ENCODE data around the gene PICALM. TPM values are rescaled to one million over a fixed set of nuclear protein-coding genes. Genes with fewer than 3 reads are reported as not detected.

Gene PICALM
- total and polyA plus RNA-seq, 2 of the 4 experiments (the other 2 are of a cell fraction), result 235 to 453 TPM

DNA sequence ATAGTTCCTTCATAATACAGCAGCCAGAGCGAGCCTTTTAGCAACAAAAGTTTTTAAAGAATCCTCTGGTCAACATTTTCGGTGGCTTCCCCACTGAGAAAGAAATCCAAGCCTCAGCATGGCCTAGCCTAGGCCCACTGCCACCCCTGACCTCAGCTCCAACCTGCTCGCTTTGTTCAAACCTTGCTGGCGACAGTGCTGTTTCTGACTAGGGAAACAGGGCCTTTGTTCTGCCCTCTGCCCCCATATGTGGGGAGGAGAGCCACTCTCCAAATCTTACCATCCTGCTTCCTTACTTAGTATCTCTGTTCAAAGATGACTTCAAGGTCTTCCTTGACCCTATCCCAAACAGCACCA lies 117.9 kb downstream of the PICALM start:
- no peak overlapping the region for H4K91ac ChIP-seq (ENCODE audit: insufficient read depth, low read depth, low read length)
- POLR2A ChIA-PET (ENCODE audit: unreplicated experiment), result no interaction called here
- DNase-seq (no peak), ATAC-seq (ENCODE audit: low read depth) (no peak)
- H4K5ac ChIP-seq (ENCODE audit: low read depth, low read length), result no peak overlapping the region
- H3K14ac ChIP-seq (replicated peaks; ENCODE audit: low read depth, low read length), result no peak overlapping the region
- no peak overlapping the region for H2AFZ ChIP-seq (replicated peaks; ENCODE audit: low read length, poor library complexity)
- H3K4ac ChIP-seq (ENCODE audit: low read depth, low read length), result no peak overlapping the region
- H3K56ac ChIP-seq (ENCODE audit: extremely low read depth, insufficient read depth, low read length), result no peak overlapping the region
- no peak for TF ChIP-seq MAFK (IDR thresholded peaks at IDR 0.05; ENCODE audit: low read depth, low read length)
- TF ChIP-seq SMC3 (IDR thresholded peaks at IDR 0.05; ENCODE audit: low read depth, low read length), result no peak
- no peak for TF ChIP-seq MAZ (IDR thresholded peaks at IDR 0.05; ENCODE audit: borderline replicate concordance, low read depth, low read length)
- no peak for TF ChIP-seq CEBPB (IDR thresholded peaks at IDR 0.05; ENCODE audit: low read depth, low read length)
- no peak for TF ChIP-seq RCOR1 (IDR thresholded peaks at IDR 0.05; ENCODE audit: insufficient replicate concordance, low read length)
- TF ChIP-seq, protein P1, sequence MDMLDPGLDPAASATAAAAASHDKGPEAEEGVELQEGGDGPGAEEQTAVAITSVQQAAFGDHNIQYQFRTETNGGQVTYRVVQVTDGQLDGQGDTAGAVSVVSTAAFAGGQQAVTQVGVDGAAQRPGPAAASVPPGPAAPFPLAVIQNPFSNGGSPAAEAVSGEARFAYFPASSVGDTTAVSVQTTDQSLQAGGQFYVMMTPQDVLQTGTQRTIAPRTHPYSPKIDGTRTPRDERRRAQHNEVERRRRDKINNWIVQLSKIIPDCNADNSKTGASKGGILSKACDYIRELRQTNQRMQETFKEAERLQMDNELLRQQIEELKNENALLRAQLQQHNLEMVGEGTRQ (IDR thresholded peaks at IDR 0.05; ENCODE audit: low read depth, low read length), result no peak
- no peak for TF ChIP-seq NFE2L2 (IDR thresholded peaks at IDR 0.05; ENCODE audit: low read depth, low read length)
- no peak for TF ChIP-seq RAD21 (IDR thresholded peaks at IDR 0.05; ENCODE audit: low read length)
- no peak for TF ChIP-seq MXI1 (IDR thresholded peaks at IDR 0.05; ENCODE audit: borderline replicate concordance, low read depth, low read length)
- no peak for TF ChIP-seq FOS (IDR thresholded peaks at IDR 0.05; ENCODE audit: low read depth, low read length)
- TF ChIP-seq CHD1 (IDR thresholded peaks at IDR 0.05; ENCODE audit: low read depth, low read length), result no peak
- TF ChIP-seq POLR2A (IDR thresholded peaks at IDR 0.05; ENCODE audit: low read depth, low read length), result no peak
- TF ChIP-seq BHLHE40 (IDR thresholded peaks at IDR 0.05; ENCODE audit: low read depth, low read length), result no peak
- TF ChIP-seq, protein P2, sequence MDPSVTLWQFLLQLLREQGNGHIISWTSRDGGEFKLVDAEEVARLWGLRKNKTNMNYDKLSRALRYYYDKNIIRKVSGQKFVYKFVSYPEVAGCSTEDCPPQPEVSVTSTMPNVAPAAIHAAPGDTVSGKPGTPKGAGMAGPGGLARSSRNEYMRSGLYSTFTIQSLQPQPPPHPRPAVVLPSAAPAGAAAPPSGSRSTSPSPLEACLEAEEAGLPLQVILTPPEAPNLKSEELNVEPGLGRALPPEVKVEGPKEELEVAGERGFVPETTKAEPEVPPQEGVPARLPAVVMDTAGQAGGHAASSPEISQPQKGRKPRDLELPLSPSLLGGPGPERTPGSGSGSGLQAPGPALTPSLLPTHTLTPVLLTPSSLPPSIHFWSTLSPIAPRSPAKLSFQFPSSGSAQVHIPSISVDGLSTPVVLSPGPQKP (IDR thresholded peaks at IDR 0.05; ENCODE audit: borderline replicate concordance, low read depth, low read length), result no peak
- in situ Hi-C loops (cut with MboI; ENCODE audit: low sequenced_read_pairs) (no loop called here), dilution Hi-C loops (cut with HindIII; ENCODE audit: low sequenced_read_pairs, unreplicated experiment) (no loop called here), intact Hi-C loops (cut with micrococcal nuclease) (no loop called here)
- H3K9ac ChIP-seq (ENCODE audit: low read depth, low read length), result no peak overlapping the region
- no peak overlapping the region for H4K8ac ChIP-seq (ENCODE audit: low read depth in 2 of 2, low read length in 2 of 2)
- peaks cover 3% of the 10 kb centered on the region for H3K36me3 ChIP-seq (ENCODE audit: control insufficient read depth, insufficient read depth, low read length)
- 100% methylated on average over 1 of the region's 4 CpGs; no CpG with 5 or more reads in 1 of the 2 experiments for WGBS, 2 experiments (ENCODE audit: extremely low coverage in 2 of 2, insufficient read length in 1 of 2)
- H2BK120ac ChIP-seq (ENCODE audit: low read depth, low read length), result no peak overlapping the region
- no peak overlapping the region for H3K4me3 ChIP-seq (ENCODE audit: insufficient read depth, low read depth, low read length)
- H3K23ac ChIP-seq (ENCODE audit: low read depth, low read length), result no peak overlapping the region
- H2BK15ac ChIP-seq (ENCODE audit: low read depth, low read length), result no peak overlapping the region
- no peak overlapping the region for H3K27ac ChIP-seq (ENCODE audit: insufficient read depth, low read length)
- H4K20me1 ChIP-seq (ENCODE audit: insufficient read depth, low read length), result peaks cover 10% of the 10 kb centered on the region; the same call in 1 of the 2 replicates
- H3K4me1 ChIP-seq (ENCODE audit: control insufficient read depth, insufficient read depth, low read length), result peaks cover 11% of the 10 kb centered on the region
- no peak overlapping the region for H2AK5ac ChIP-seq (ENCODE audit: low read depth, low read length)
- no peaks in the 10 kb centered on the region for H3K9me3 ChIP-seq (ENCODE audit: control insufficient read depth, insufficient read depth, low read length)
- BruUV-seq (replicated peaks), result no TSS peak
- no peak overlapping the region for H3K4me2 ChIP-seq (ENCODE audit: low read depth, low read length)
- no peak overlapping the region for H2BK5ac ChIP-seq (ENCODE audit: low read depth, low read length, poor library complexity, severe bottlenecking)
- no peak overlapping the region for H2AK9ac ChIP-seq (replicated peaks; ENCODE audit: low read depth, low read length, poor library complexity)
- H3K18ac ChIP-seq (ENCODE audit: low read depth, low read length), result no peak overlapping the region
- CTCF ChIA-PET, result no interaction called here
- H3K27me3 ChIP-seq (ENCODE audit: control insufficient read depth, insufficient read depth, low read length), result no peaks in the 10 kb centered on the region
- H2BK20ac ChIP-seq (ENCODE audit: low read depth, low read length), result no peak overlapping the region
- peaks cover 6 to 22% of the 10 kb centered on the region in 2 experiments; a peak in 3 of 4 replicates for H3K79me1 ChIP-seq (ENCODE audit: low read depth in 1 of 2, low read length in 2 of 2)
- peaks cover 11% of the 10 kb centered on the region for H3K9me1 ChIP-seq (ENCODE audit: insufficient read depth, low read length)

Measured in IMR-90 (cell line).